B cell (primary cell): ENCODE data around the gene TRMT61A. TPM values are rescaled to one million over a fixed set of nuclear protein-coding genes. Genes with fewer than 3 reads are reported as not detected.

Experiments used
- ATAC-seq: fragments of 200-7000 bp; cut with Tn5 transposase; one replicate; pipeline ENCODE4 v1.10.0; 2021; ENCODE audit warnings: low read depth, mild to moderate bottlenecking, moderate number of reproducible peaks, moderate library complexity
- CTCF ChIA-PET: fragments of 350-600 bp; sonication (Branson Sonifier 250); formaldehyde crosslinking; loops from one replicate; lab custom pipeline; 2021; ENCODE audit warnings: antibody characterized with exemption, inconsistent platforms; lab: Charles Lee
- POLR2A ChIA-PET: fragments of 350-600 bp; sonication (Branson Sonifier 250); formaldehyde crosslinking; loops from one replicate; lab custom pipeline; 2021; ENCODE audit warnings: antibody characterized with exemption; lab: Charles Lee
- DNase-seq: peaks from one replicate; pipeline ENCODE4 v3.0.0; 2013
- H2AFZ ChIP-seq: 2 replicates; pipeline ENCODE4 v1.6.1; 2012; ENCODE audit warnings: mild to moderate bottlenecking, low read depth, low read length; ENCODE audit not compliant: insufficient read depth, poor library complexity, severe bottlenecking
- H3K27ac ChIP-seq, 2 donors: 1 replicate in 1 of 2; 2 replicates in 1 of 2; pipeline ENCODE4 v1.5.1; 2012 to 2013; ENCODE audit warnings: low read length in 2 of 2, mild to moderate bottlenecking in 2 of 2, moderate library complexity in 1 of 2
- H3K27me3 ChIP-seq, 4 experiments: fragments of 200-600 bp in 1 of 4; sonication (generic) in 1 of 4; replicated peaks in 1 of 4; 1 replicate in 2 of 4; 2 replicates in 2 of 4; pipeline versions ENCODE4 v1.6.1 to v1.7.0; 2013 to 2016; ENCODE audit warnings: low read length in 3 of 4, mild to moderate bottlenecking in 2 of 4, mixed read lengths in 1 of 4, moderate library complexity in 1 of 4; ENCODE audit not compliant: insufficient read depth in 4 of 4, control insufficient read depth in 3 of 4; ENCODE audit errors: control extremely low read depth in 1 of 4
- H3K36me3 ChIP-seq, 2 experiments: replicated peaks in 1 of 2; 1 replicate in 1 of 2; 2 replicates in 1 of 2; pipeline versions ENCODE4 v1.6.1 to v1.7.1; 2013; ENCODE audit warnings: low read length in 1 of 2; ENCODE audit not compliant: insufficient read depth in 2 of 2, control insufficient read depth in 1 of 2; ENCODE audit errors: control extremely low read depth in 1 of 2, extremely low read depth in 1 of 2
- H3K4me1 ChIP-seq, 2 donors: fragments of 200-600 bp in 1 of 2; sonication (generic) in 1 of 2; 1 replicate in 1 of 2; 2 replicates in 1 of 2; pipeline versions ENCODE4 v1.5.1 to v1.6.1; 2013 to 2017; ENCODE audit warnings: low read length in 2 of 2; ENCODE audit not compliant: control insufficient read depth in 2 of 2, insufficient read depth in 2 of 2
- H3K4me2 ChIP-seq: replicated peaks from 2 replicates; pipeline ENCODE3; 2012; ENCODE audit warnings: mild to moderate bottlenecking, low read depth, low read length; ENCODE audit not compliant: poor library complexity, severe bottlenecking
- H3K4me3 ChIP-seq, 5 experiments: fragments of 200-600 bp in 1 of 5; sonication (generic) in 1 of 5; 1 replicate in 3 of 5; 2 replicates in 2 of 5; pipeline versions ENCODE4 v1.5.1 to v1.7.0; 2011 to 2016; ENCODE audit warnings: low read length in 4 of 5, mild to moderate bottlenecking in 4 of 5, low read depth in 2 of 5, control low read depth in 1 of 5, moderate library complexity in 1 of 5; ENCODE audit not compliant: insufficient read depth in 1 of 5; ENCODE audit errors: control extremely low read depth in 1 of 5, extremely low read depth in 1 of 5
- H3K79me2 ChIP-seq: fragments of 200-600 bp; sonication (generic); one replicate; pipeline ENCODE4 v1.6.0; 2016; ENCODE audit warnings: low read length; ENCODE audit not compliant: control insufficient read depth, insufficient read depth
- H3K9ac ChIP-seq: fragments of 200-600 bp; sonication (generic); 2 replicates; pipeline ENCODE4 v1.6.1; 2017; ENCODE audit warnings: mild to moderate bottlenecking, low read length, moderate library complexity
- H3K9me3 ChIP-seq, 3 donors: one replicate each; pipeline versions ENCODE4 v1.6.1 to v1.7.1; 2013; ENCODE audit warnings: low read length in 2 of 3; ENCODE audit not compliant: control insufficient read depth in 2 of 3, insufficient read depth in 1 of 3; ENCODE audit errors: control extremely low read depth in 1 of 3
- H4K20me1 ChIP-seq: 2 replicates; pipeline ENCODE4 v1.6.0; 2012; ENCODE audit warnings: mild to moderate bottlenecking, low read length; ENCODE audit not compliant: insufficient read depth, control insufficient read depth, poor library complexity, severe bottlenecking
- H3K27ac Mint-ChIP-seq: one replicate; pipeline ENCODE4 v1.8.0; 2021; ENCODE audit warnings: mixed read lengths
- H3K27me3 Mint-ChIP-seq: one replicate; pipeline ENCODE4 v1.8.0; 2021; ENCODE audit warnings: mixed read lengths
- H3K4me1 Mint-ChIP-seq: one replicate; pipeline ENCODE4 v1.8.0; 2021; ENCODE audit warnings: mixed read lengths
- H3K4me3 Mint-ChIP-seq: one replicate; pipeline ENCODE4 v1.8.0; 2021; ENCODE audit warnings: mixed read lengths
- H3K9me3 Mint-ChIP-seq: one replicate; pipeline ENCODE4 v1.8.0; 2022; ENCODE audit warnings: mixed read lengths; ENCODE audit not compliant: insufficient read depth
- EZH2 ChIP-seq: IDR thresholded peaks from 2 replicates; pipeline ENCODE4 v1.6.1; 2012; ENCODE audit warnings: borderline replicate concordance, low read depth, mild to moderate bottlenecking, moderate library complexity, low read length; ENCODE audit not compliant: insufficient read depth, poor library complexity, severe bottlenecking
- WGBS: methylation state at CpG from one replicate; pipeline ENCODE4 v1.1.5; 2013; ENCODE audit warnings: missing lambda C conversion rate; ENCODE audit not compliant: insufficient coverage; 5-methylcytosine and 5-hydroxymethylcytosine counted together
- intact Hi-C: fragments of 100-400 bp; cut with micrococcal nuclease; formaldehyde crosslinking; loops from one replicate; pipeline ENCODE4 v1.10.0; 2022
- polyA plus RNA-seq: library from polyadenylated mRNA; depleted of rRNA; stranded (reverse); fragments of >200 nt; gene quantifications from 2 replicates; pipeline ENCODE4 v1.2.3, GENCODE V29; 2012
- total RNA-seq, 2 donors: library from RNA; stranded (reverse); fragments of 120-200 nt in 1 of 2; gene quantifications; 1 replicate in 1 of 2; 2 replicates in 1 of 2; pipeline versions ENCODE4 v1.2.3 to v1.2.4, GENCODE V29; 2013 to 2022
- TF ChIP-seq, protein P1 (sequence below): fragments of 200-600 bp; IDR thresholded peaks from one replicate; pipeline ENCODE4 v1.8.0; 2022; ENCODE audit warnings: antibody characterized with exemption, mild to moderate bottlenecking

The TRMT61A gene
- total and polyA plus RNA-seq, 2 donors (not counting 1 experiment from before 2014, with no cell fraction given), result 9.5 to 18.4 TPM

DNA sequence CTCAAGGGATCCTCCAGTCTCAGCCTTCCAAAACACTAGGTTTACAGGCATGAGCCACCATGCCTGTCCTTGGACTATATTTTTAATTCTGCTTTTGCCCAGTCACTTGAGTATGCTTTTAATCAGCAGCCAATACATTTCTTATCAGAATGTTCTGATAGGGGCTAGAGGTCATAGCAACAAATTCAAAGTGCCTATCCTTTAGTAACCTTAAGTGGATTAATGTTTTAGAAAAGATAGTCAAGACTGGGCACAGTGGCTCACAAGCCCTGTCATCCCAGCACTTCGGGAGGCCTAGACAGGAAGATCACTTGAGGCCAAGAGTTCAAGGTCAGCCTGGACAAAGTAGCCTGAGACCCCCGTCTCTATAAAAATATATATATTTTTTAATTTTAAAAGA is 43.5 kb upstream of the TRMT61A start:
- Histone ChIP-seq H3K36me3 (peaks cover 23 to 64% of the 10 kb centered on the region in 2 experiments), H3K9ac (no peak overlapping the region), H3K27me3 (no peaks in the 10 kb centered on the region), H2AFZ (no peak overlapping the region), H3K27ac (no peak overlapping the region), H3K4me2 (no peak overlapping the region), H3K4me3 (no peak overlapping the region), H3K79me2 (no peaks in the 10 kb centered on the region), H3K4me1 (peaks cover 9 to 10% of the 10 kb centered on the region in 2 donors), H3K9me3 (no peaks in the 10 kb centered on the region), H4K20me1 (no peaks in the 10 kb centered on the region)
- ChIA-PET POLR2A (no interaction called here), CTCF (interaction anchor here (0.5 to 2.5 kb wide), 3 partner anchors 8 to 33 kb away, joined by 3 to 13 read pairs (median 4); no protein-coding TSS in a partner anchor)
- no peak for TF ChIP-seq EZH2
- TF ChIP-seq, protein P1, sequence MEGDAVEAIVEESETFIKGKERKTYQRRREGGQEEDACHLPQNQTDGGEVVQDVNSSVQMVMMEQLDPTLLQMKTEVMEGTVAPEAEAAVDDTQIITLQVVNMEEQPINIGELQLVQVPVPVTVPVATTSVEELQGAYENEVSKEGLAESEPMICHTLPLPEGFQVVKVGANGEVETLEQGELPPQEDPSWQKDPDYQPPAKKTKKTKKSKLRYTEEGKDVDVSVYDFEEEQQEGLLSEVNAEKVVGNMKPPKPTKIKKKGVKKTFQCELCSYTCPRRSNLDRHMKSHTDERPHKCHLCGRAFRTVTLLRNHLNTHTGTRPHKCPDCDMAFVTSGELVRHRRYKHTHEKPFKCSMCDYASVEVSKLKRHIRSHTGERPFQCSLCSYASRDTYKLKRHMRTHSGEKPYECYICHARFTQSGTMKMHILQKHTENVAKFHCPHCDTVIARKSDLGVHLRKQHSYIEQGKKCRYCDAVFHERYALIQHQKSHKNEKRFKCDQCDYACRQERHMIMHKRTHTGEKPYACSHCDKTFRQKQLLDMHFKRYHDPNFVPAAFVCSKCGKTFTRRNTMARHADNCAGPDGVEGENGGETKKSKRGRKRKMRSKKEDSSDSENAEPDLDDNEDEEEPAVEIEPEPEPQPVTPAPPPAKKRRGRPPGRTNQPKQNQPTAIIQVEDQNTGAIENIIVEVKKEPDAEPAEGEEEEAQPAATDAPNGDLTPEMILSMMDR, result no peak
- no peak overlapping the region for H3K27ac Mint-ChIP-seq
- no peaks in the 10 kb centered on the region for H3K27me3 Mint-ChIP-seq
- intact Hi-C loops, result no loop called here
- no peak for DNase-seq
- no peak for ATAC-seq
- H3K9me3 Mint-ChIP-seq, result no peaks in the 10 kb centered on the region
- H3K4me3 Mint-ChIP-seq, result no peak overlapping the region
- H3K4me1 Mint-ChIP-seq, result peaks cover 14% of the 10 kb centered on the region
- no CpG with 5 or more reads among the region's 2 CpGs for WGBS

DNA sequence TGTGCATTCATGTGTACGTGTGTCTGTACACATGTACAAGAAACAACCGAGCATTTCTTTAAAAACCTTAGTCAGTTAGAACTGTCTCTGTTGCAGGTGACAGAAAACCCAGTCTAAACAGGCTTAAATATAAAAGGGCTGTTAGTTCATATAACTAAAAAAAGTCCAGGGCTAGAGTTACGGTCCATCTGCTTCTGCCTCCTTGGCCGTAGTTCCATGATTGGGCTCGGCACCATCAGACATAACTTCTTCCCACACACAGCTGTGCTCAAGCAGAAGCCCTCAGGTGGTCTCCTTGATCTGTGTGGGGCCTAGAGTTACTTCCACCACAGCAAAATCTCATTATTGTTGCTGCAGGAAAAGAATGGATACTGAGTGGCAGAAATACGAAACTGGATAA is 40.9 kb upstream of the TRMT61A start:
- Histone ChIP-seq H3K4me3 (no peak overlapping the region), H3K79me2 (no peaks in the 10 kb centered on the region), H3K27me3 (no peaks in the 10 kb centered on the region), H3K9me3 (no peaks in the 10 kb centered on the region), H3K36me3 (peaks cover 20 to 64% of the 10 kb centered on the region in 2 experiments), H3K4me2 (no peak overlapping the region), H3K4me1 (no peaks in the 10 kb centered on the region), H3K9ac (no peak overlapping the region), H3K27ac (no peak overlapping the region), H2AFZ (no peak overlapping the region), H4K20me1 (no peaks in the 10 kb centered on the region)
- no peaks in the 10 kb centered on the region for H3K4me1 Mint-ChIP-seq
- intact Hi-C loops, result no loop called here
- H3K9me3 Mint-ChIP-seq, result no peaks in the 10 kb centered on the region
- H3K27me3 Mint-ChIP-seq, result no peaks in the 10 kb centered on the region
- POLR2A ChIA-PET, result no interaction called here
- TF ChIP-seq, protein P1, result no peak
- no peak for TF ChIP-seq EZH2
- H3K27ac Mint-ChIP-seq, result no peak overlapping the region
- no peak for DNase-seq
- WGBS, result 100% methylated on average over 3 of the region's 6 CpGs
- ATAC-seq, result no peak
- CTCF ChIA-PET, result interaction anchor here (2.5 kb wide), 1 partner anchor 11 kb away, joined by 13 read pairs; no protein-coding TSS in a partner anchor
- H3K4me3 Mint-ChIP-seq, result no peak overlapping the region
